CD14-positive monocyte (primary cell): ENCODE data around the gene RFX3. TPM values are rescaled to one million over a fixed set of nuclear protein-coding genes. Genes with fewer than 3 reads are reported as not detected.

Source experiments
- DNase-seq, 3 donors: peaks; one replicate each; pipeline ENCODE4 v3.0.0-alpha.2; 2011 to 2022
- H2AFZ ChIP-seq: 2 replicates; pipeline ENCODE4 v1.6.0; 2012; ENCODE audit warnings: mild to moderate bottlenecking, low read depth, low read length, inconsistent platforms; ENCODE audit not compliant: insufficient read depth, poor library complexity, severe bottlenecking
- H3K27ac ChIP-seq, 2 donors: 1 replicate in 1 of 2; 2 replicates in 1 of 2; pipeline ENCODE4 v1.5.1; 2012 to 2013; ENCODE audit warnings: low read length in 2 of 2, control low read depth in 1 of 2, inconsistent platforms in 1 of 2, low read depth in 1 of 2, mild to moderate bottlenecking in 1 of 2
- H3K27me3 ChIP-seq, 2 donors: one replicate each; pipeline versions ENCODE4 v1.6.0 to v1.6.1; 2011 to 2013; ENCODE audit warnings: low read length in 2 of 2; ENCODE audit not compliant: control insufficient read depth in 2 of 2, insufficient read depth in 2 of 2
- H3K36me3 ChIP-seq, 2 donors: replicated peaks in 1 of 2; 1 replicate in 1 of 2; 2 replicates in 1 of 2; pipeline versions ENCODE4 v1.5.1 to v1.6.1; 2012 to 2013; ENCODE audit warnings: low read length in 2 of 2, control low read depth in 1 of 2, inconsistent platforms in 1 of 2, mild to moderate bottlenecking in 1 of 2; ENCODE audit not compliant: insufficient read depth in 2 of 2, control insufficient read depth in 1 of 2
- H3K4me1 ChIP-seq, 2 donors: 1 replicate in 1 of 2; 2 replicates in 1 of 2; pipeline versions ENCODE4 v1.5.1 to v1.6.1; 2012 to 2013; ENCODE audit warnings: low read length in 2 of 2, control low read depth in 1 of 2, inconsistent platforms in 1 of 2, mild to moderate bottlenecking in 1 of 2, moderate library complexity in 1 of 2; ENCODE audit not compliant: insufficient read depth in 2 of 2, control insufficient read depth in 1 of 2
- H3K4me2 ChIP-seq: replicated peaks from 2 replicates; pipeline ENCODE3; 2012; ENCODE audit warnings: low read length, moderate library complexity, mild to moderate bottlenecking; ENCODE audit not compliant: poor library complexity, severe bottlenecking; ENCODE audit errors: extremely low read depth
- H3K4me3 ChIP-seq, 3 experiments: fragments of 200-600 bp in 1 of 3; sonication (generic) in 1 of 3; replicated peaks in 1 of 3; 1 replicate in 2 of 3; 2 replicates in 1 of 3; pipeline ENCODE4 v1.5.1; 2011 to 2013; ENCODE audit warnings: low read length in 3 of 3, mild to moderate bottlenecking in 3 of 3, control low read depth in 2 of 3, low read depth in 2 of 3, inconsistent platforms in 1 of 3, moderate library complexity in 1 of 3
- H3K79me2 ChIP-seq: 2 replicates; pipeline ENCODE4 v1.6.0; 2012; ENCODE audit warnings: mild to moderate bottlenecking, control low read depth, inconsistent platforms, low read length, moderate library complexity; ENCODE audit not compliant: insufficient read depth
- H3K9ac ChIP-seq: 2 replicates; pipeline ENCODE4 v1.6.0; 2017; ENCODE audit warnings: low read length, mild to moderate bottlenecking; ENCODE audit not compliant: insufficient read depth, poor library complexity, severe bottlenecking
- H3K9me3 ChIP-seq, 2 donors: replicated peaks in 1 of 2; 1 replicate in 1 of 2; 2 replicates in 1 of 2; pipeline versions ENCODE4 v1.5.1 to v1.6.1; 2012 to 2013; ENCODE audit warnings: low read length in 2 of 2, control low read depth in 1 of 2; ENCODE audit not compliant: control insufficient read depth in 1 of 2, insufficient read depth in 1 of 2
- H4K20me1 ChIP-seq: 2 replicates; pipeline ENCODE4 v1.6.0; 2012; ENCODE audit warnings: mild to moderate bottlenecking, low read length, control low read depth, moderate library complexity; ENCODE audit not compliant: insufficient read depth
- H3K27ac Mint-ChIP-seq, 7 donors: one replicate each; pipeline ENCODE4 v1.8.0; 2020; ENCODE audit warnings: mild to moderate bottlenecking in 7 of 7, mixed read lengths in 7 of 7, moderate library complexity in 6 of 7, inconsistent platforms in 2 of 7
- H3K27me3 Mint-ChIP-seq, 3 donors: one replicate each; pipeline ENCODE4 v1.8.0; 2021 to 2022; ENCODE audit warnings: low read depth in 3 of 3, mild to moderate bottlenecking in 3 of 3, mixed read lengths in 3 of 3, moderate library complexity in 3 of 3, inconsistent platforms in 1 of 3
- H3K36me3 Mint-ChIP-seq, 2 donors: one replicate each; pipeline ENCODE4 v1.8.0; 2020; ENCODE audit warnings: mixed read lengths in 2 of 2, inconsistent platforms in 1 of 2, mild to moderate bottlenecking in 1 of 2
- H3K4me1 Mint-ChIP-seq: one replicate; pipeline ENCODE4 v1.8.0; 2020; ENCODE audit warnings: mild to moderate bottlenecking, mixed read lengths
- H3K4me3 Mint-ChIP-seq, 2 donors: one replicate each; pipeline ENCODE4 v1.8.0; 2020; ENCODE audit warnings: mild to moderate bottlenecking in 2 of 2, mixed read lengths in 2 of 2, moderate library complexity in 1 of 2
- H3K9me3 Mint-ChIP-seq, 7 donors: one replicate each; pipeline ENCODE4 v1.8.0; 2020 to 2022; ENCODE audit warnings: mixed read lengths in 7 of 7, mild to moderate bottlenecking in 6 of 7, moderate library complexity in 6 of 7, inconsistent platforms in 2 of 7
- CTCF ChIP-seq: fragments of 200-600 bp; IDR thresholded peaks from one replicate; pipeline ENCODE4 v1.8.0; 2022; ENCODE audit warnings: antibody characterized with exemption, mild to moderate bottlenecking
- WGBS: methylation state at CpG from one replicate; pipeline ENCODE4 v1.1.5; 2013; ENCODE audit warnings: missing lambda C conversion rate; ENCODE audit not compliant: insufficient coverage; 5-methylcytosine and 5-hydroxymethylcytosine counted together
- intact Hi-C, 2 donors: fragments of 100-400 bp; cut with micrococcal nuclease; formaldehyde crosslinking; loops; one replicate each; pipeline versions ENCODE4 v1.15.0 to v1.15.1; 2023
- polyA plus RNA-seq, 3 donors: library from polyadenylated mRNA; depleted of rRNA in 1 of 3; unstranded in 2 of 3; stranded (reverse) in 1 of 3; fragments of 300-500 nt in 2 of 3; fragments of >200 nt in 1 of 3; fragmentation: Illumina TruSeq in 2 of 3; gene quantifications; 1 replicate in 2 of 3; 2 replicates in 1 of 3; pipeline ENCODE4 v1.2.3, GENCODE V29; 2012 to 2021

Gene RFX3
- polyA plus RNA-seq, 3 donors, result 1.7 to 5.2 (median 3.2) TPM

DNA sequence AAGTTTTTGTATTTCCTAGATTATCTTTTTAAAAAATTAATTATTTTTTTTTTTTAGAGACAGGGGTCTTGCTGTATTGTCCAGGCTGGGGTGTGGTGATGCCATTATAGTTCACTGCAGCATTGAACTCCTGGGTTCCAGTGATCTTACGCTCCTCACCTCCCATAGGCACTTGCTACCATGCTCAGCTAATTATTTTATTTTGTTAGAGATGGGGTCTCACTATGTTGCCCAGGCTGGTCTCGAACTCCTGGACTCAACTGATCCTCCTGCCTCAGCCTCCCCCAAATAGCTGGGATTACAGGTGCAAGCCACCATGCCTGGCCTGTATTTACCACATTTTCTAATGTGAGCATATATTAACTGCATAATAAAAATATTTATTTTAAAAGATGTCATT is 274.5 kb downstream of the RFX3 start:
- intact Hi-C loops, result no loop called here
- peaks cover 27 to 30% of the 10 kb centered on the region in 2 donors for H3K36me3 Mint-ChIP-seq
- H4K20me1 ChIP-seq, result no peaks in the 10 kb centered on the region

DNA sequence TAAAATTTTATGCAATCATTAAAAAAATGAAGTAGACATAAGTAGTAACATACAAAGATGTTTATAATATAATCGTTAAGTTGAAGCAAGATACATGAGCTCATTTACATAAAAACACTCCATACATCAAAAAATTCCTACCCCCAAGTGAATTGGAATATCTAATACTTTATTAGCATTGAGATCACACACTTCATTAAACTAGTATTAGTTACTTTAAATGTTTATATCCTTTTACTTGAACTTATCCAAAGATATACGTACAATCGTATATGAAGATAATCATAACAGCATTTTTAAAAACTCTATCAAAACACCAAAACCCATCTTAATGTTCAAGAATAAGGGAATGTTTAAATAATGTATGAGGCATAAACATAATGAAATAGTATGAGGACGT is 275.1 kb downstream of the RFX3 start:
- peaks cover 0 to under 1% (median 0%) of the 10 kb centered on the region in 7 donors for H3K9me3 Mint-ChIP-seq
- Histone ChIP-seq H3K79me2 (no peaks in the 10 kb centered on the region), H3K27me3 (no peaks in the 10 kb centered on the region), H2AFZ (no peak overlapping the region), H3K4me1 (peaks cover under 1 to 3% of the 10 kb centered on the region in 2 donors), H4K20me1 (no peaks in the 10 kb centered on the region), H3K27ac (no peak overlapping the region), H3K36me3 (peaks cover 7% of the 10 kb centered on the region in 2 donors), H3K9me3 (no peaks in the 10 kb centered on the region), H3K4me2 (no peak overlapping the region), H3K9ac (no peak overlapping the region), H3K4me3 (no peak overlapping the region)
- H3K4me3 Mint-ChIP-seq, result no peak overlapping the region
- intact Hi-C loops, result no loop called here
- peaks cover 24 to 27% of the 10 kb centered on the region in 2 donors for H3K36me3 Mint-ChIP-seq
- TF ChIP-seq CTCF, result no peak
- H3K27me3 Mint-ChIP-seq, result no peaks in the 10 kb centered on the region
- no peak for DNase-seq
- H3K27ac Mint-ChIP-seq, result no peak overlapping the region
- peaks cover 2% of the 10 kb centered on the region for H3K4me1 Mint-ChIP-seq
- WGBS, result no CpG with 5 or more reads among the region's 4 CpGs

More for the DNA sequence above, 274.5 kb downstream of the RFX3 start:
- H3K9me3 ChIP-seq, result no peaks in the 10 kb centered on the region
- no peaks in the 10 kb centered on the region for H3K27me3 Mint-ChIP-seq
- no peak for DNase-seq
- no peaks in the 10 kb centered on the region for H3K79me2 ChIP-seq
- H3K9ac ChIP-seq, result no peak overlapping the region
- H3K36me3 ChIP-seq, result peaks cover 7 to 10% of the 10 kb centered on the region in 2 donors
- no peaks in the 10 kb centered on the region for H3K4me1 Mint-ChIP-seq
- no CpG with 5 or more reads among the region's 2 CpGs for WGBS
- H2AFZ ChIP-seq, result no peak overlapping the region
- H3K27me3 ChIP-seq, result no peaks in the 10 kb centered on the region
- no peak overlapping the region for H3K27ac ChIP-seq
- H3K4me3 Mint-ChIP-seq, result no peak overlapping the region
- H3K4me1 ChIP-seq, result no peaks in the 10 kb centered on the region
- no peak overlapping the region for H3K4me2 ChIP-seq
- no peak overlapping the region for H3K4me3 ChIP-seq
- TF ChIP-seq CTCF, result no peak
- peaks cover 0 to 5% (median 0%) of the 10 kb centered on the region in 7 donors for H3K9me3 Mint-ChIP-seq
- H3K27ac Mint-ChIP-seq, result no peak overlapping the region
